GM18508 (cell line): ENCODE data around the gene CTTNBP2NL.
"Not testable (repeated sequence)": the region's sequence is repeated elsewhere in the genome, so short reads cannot be mapped to it uniquely, and the experiment has no call there.

Experiments
- ATAC-seq: cut with Tn5 transposase; IDR thresholded peaks from one replicate; pipeline ENCODE4 v1.9.1; 2021; ENCODE audit warnings: moderate number of reproducible peaks; ENCODE audit not compliant: insufficient read depth, unreplicated experiment

CTTNBP2NL gene

GRCh38 chr1:112418099-112418892 lies 22.3 kb downstream of the CTTNBP2NL start:
- no peak for ATAC-seq

DNA sequence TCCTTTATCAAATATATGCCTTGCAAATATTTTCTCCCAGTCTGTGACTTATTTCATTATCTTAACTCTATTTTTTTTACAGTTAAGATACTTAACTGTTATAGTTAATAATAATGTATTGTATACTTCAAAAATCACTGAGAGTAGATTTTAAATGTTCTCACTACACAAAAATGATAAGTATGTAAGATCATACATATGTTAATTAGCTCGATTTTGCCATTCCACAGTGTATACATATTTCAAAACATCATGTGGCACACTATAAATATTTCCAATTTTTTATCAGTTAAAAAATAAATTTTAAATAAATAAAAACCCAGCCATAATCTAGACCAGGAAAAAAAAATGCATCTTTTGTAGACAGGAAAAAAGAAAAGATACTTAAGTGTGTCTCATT lies 27.2 kb downstream of the CTTNBP2NL start:
- ATAC-seq: no peak

GRCh38 chr1:112423666-112424065 lies 27.7 kb downstream of the CTTNBP2NL start:
- not testable (repeated sequence) for ATAC-seq

- no peak for ATAC-seq
Observed at GRCh38 chr1:112429749-112430148, 33.7 kb downstream of the CTTNBP2NL start.

- ATAC-seq: no peak
Observed at GRCh38 chr1:112431038-112431437, 35.0 kb downstream of the CTTNBP2NL start.

DNA sequence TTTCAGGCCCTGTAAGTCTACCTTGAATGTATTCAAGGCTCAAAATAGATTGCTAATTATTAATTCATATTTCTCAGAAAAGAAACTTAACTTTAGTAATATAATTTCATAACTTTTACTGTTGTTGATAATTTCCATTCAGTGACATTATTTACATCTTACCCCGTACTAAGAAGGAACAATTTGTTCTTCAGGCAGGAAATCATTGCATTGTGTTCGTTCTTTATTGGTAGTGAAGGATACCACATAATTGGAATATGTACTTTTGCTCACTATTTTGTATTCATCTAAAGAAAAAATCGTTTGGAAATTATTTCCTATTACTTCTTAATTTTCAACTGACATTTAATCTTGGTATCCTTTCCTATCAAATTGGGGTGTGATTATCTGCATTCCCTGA lies 39.4 kb downstream of the CTTNBP2NL start:
- no peak for ATAC-seq

- ATAC-seq: no peak
Observed at GRCh38 chr1:112436384-112437156, 40.6 kb downstream of the CTTNBP2NL start.

DNA sequence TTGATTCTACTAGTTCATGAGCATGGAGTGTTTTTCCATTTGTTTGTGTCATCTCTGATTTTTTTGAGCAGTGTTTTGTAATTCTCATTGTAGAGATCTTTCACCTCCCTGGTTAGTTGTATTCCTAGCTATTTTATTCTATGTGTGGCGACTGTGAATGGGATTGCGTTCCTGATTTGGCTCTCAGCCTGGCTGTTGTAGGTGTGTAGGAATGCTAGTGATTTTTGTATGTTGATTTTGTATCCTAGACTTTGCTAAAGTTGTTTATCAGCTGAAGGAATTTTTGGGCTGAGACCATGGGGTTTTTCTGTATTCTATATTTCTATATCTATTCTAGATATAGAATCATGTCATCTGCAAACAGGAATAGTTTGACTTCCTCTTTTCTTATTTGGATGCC lies 42.1 kb downstream of the CTTNBP2NL start:
- ATAC-seq: not testable (repeated sequence)

- no peak for ATAC-seq
Observed at GRCh38 chr1:112439592-112439991, 43.6 kb downstream of the CTTNBP2NL start.

DNA sequence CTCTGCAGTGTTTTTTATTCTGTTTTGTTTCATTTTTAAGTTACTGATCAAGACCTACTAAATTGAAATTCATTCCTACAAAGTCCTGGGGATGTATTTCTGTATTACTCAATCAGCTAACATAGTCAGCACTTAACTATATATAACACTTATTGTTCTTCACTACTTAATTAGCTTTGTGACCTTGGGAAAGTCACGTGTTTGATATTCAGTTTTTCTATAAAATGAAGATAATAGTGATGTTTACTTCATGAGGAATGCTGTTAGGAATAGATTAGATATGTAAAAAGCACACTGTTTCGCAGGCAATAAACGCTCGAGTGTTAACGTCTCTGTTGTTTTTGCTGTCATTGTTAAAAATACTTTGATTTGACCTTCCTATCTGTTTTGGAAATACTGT lies 44.6 kb downstream of the CTTNBP2NL start:
- ATAC-seq: no peak

DNA sequence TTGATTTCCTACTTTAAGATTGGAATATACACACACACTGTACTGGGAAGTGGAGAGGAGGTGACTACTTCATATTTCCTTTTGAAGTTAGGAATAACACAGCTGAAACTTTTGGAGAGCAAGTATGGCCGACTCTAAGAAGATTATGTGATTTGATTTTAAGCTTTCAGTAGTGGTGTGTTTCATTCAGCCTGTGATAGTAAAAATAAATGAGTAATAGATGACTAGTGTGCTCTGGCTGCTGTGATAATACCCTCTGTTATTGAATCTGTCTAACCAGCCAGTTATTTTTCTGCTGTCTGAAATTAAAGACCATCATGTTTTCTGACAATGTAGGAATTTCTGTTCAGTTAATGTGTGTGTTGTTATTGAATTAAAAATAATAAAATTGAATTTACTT lies 48.3 kb downstream of the CTTNBP2NL start:
- ATAC-seq: no peak

- no peak for ATAC-seq
Observed at GRCh38 chr1:112445596-112445995, 49.6 kb downstream of the CTTNBP2NL start.

DNA sequence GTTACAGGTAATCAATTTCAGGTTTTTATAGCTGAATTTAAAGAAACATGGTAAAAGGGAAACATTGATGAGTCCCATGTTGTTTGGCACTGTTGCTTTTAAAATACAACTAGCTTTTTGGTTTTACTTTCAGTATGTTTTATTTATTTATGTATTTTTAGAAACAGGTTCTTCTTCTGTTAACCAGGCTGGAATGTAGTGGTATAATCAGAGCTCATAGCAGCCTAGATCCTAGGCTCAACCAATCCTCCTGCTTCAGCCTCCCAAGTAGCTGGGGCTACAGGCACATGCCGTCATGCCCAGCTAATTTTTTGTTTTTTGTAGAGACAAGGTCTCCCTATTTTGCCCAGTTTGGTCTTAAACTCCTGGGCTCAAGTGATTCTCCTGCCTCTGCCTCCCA lies 50.4 kb downstream of the CTTNBP2NL start:
- ATAC-seq: no peak

DNA sequence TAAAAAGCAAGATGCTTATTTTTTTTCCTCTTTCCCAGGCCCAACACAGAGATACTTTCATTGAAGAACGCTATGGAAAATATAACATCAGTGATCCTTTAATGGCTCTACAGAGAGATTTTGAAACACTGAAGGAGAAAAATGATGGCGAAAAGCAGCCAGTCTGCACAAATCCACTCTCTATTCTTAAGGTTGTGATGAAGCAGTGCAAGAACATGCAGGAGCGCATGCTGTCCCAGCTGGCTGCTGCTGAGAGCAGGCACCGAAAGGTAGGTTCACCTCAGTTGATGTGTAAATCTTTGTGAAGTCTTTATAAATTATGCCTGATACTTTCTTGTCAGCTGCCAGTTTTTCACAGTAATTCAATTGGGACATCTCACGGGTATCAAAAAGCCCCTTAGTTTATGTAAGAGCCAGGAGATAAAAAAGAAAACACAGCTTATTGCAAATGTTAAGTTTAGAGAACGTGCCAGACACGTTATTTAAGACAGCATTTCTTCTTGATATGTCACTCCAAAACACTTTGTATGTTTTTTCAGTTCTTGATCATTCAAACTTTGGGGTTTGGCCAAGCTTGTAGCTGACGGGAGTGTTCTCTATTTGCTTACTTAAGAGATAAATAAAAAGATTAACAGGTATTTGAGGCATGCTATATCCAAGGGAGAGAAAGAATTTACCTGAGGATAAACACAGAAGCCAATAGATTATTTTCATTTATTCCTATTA lies 53.1 kb downstream of the CTTNBP2NL start:
- no peak for ATAC-seq

- ATAC-seq: no peak
Observed at GRCh38 chr1:112449630-112449983, 53.6 kb downstream of the CTTNBP2NL start.

GRCh38 chr1:112450773-112451172 lies 54.8 kb downstream of the CTTNBP2NL start:
- no peak for ATAC-seq

DNA sequence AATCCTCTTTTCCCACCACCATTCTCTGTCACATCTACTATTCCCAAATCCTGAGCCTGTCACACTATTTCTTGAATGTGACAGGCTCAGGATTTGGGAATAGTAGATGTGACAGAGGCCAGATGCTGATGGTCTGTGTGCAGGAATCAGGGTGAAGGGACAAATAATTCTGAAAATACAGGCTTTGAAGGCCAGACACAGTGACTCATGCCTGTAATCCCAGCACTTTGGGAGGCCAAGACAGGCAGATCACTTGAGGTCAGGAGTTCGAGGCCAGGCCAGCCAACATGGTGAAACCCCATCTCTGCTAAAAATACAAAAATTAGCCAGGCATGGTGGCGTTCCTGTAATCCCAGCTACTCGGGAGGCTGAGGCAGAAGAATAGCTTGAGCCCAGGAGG lies 55.3 kb downstream of the CTTNBP2NL start:
- not testable (repeated sequence) for ATAC-seq

DNA sequence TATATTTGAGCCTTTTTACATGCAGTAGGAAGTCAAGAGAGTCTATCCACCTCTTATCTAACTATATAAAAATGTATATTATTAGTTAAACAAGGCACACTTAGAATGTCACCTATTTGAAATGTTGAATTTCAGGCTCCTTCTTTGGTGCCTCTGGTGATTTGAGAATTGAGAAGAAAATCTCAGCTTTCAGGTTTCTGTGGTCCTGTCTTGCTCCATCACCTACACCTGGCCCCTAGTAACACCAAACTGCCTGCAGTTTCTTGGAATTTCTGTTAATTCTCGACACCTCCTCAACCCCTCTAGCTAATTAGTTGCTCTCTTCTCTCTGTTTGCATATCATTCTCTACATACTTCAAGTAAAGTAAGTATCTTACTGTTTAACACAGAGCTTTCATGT lies 57.9 kb downstream of the CTTNBP2NL start:
- ATAC-seq: no peak

- ATAC-seq: no peak
Observed at GRCh38 chr1:112454316-112454715, 58.3 kb downstream of the CTTNBP2NL start.

GRCh38 chr1:112457241-112457640 lies 61.2 kb downstream of the CTTNBP2NL start:
- no peak for ATAC-seq

- no peak for ATAC-seq
Observed at GRCh38 chr1:112457955-112458354, 61.9 kb downstream of the CTTNBP2NL start.
